GM19452 (cell line): ENCODE measurements around the gene DNAJC5.
"Not testable (repeated sequence)": the region's sequence is repeated elsewhere in the genome, so short reads cannot be mapped to it uniquely, and the experiment has no call there.

Experiments
- ATAC-seq: cut with Tn5 transposase; IDR thresholded peaks from one replicate; pipeline ENCODE4 v1.9.1; 2021; ENCODE audit not compliant: unreplicated experiment

Gene DNAJC5

GRCh38 chr20:63861365-63861934 is 33.5 kb upstream of the DNAJC5 start, which contains the start of gene ABHD16B:
Gene ABHD16B (plus strand): TSS chr20:63861498. CDS start chr20:63861541, 43 bp downstream.
- ATAC-seq, result no peak

GRCh38 chr20:63861981-63862901 is 32.7 kb upstream of the DNAJC5 start:
- no peak for ATAC-seq

- no peak for ATAC-seq
These were observed 31.7 kb upstream of the DNAJC5 start for GRCh38 chr20:63863021-63863797.

GRCh38 chr20:63863798-63864544 is 31.0 kb upstream of the DNAJC5 start:
- ATAC-seq, result peak; percentile 58

GRCh38 chr20:63864545-63864977 is 30.4 kb upstream of the DNAJC5 start:
- no peak for ATAC-seq

- peak; percentile 67 for ATAC-seq
These were observed 29.8 kb upstream of the DNAJC5 start, which contains the start of gene TPD52L2 for GRCh38 chr20:63864978-63865640. Gene TPD52L2 (plus strand): TSS chr20:63865270. CDS start chr20:63865366, 96 bp downstream.

GRCh38 chr20:63867042-63867441 is 27.9 kb upstream of the DNAJC5 start:
- ATAC-seq, result not testable (repeated sequence)

- no peak for ATAC-seq
These were observed 26.7 kb upstream of the DNAJC5 start for GRCh38 chr20:63868264-63868663.

GRCh38 chr20:63873477-63873971 is 21.4 kb upstream of the DNAJC5 start:
- no peak for ATAC-seq

- not testable (repeated sequence) for ATAC-seq
These were observed 20.7 kb upstream of the DNAJC5 start for GRCh38 chr20:63874241-63874640.

GRCh38 chr20:63876489-63877036 is 18.4 kb upstream of the DNAJC5 start:
- no peak for ATAC-seq

GRCh38 chr20:63877755-63878470 is 17.0 kb upstream of the DNAJC5 start:
- no peak for ATAC-seq

- ATAC-seq, result no peak
These were observed 15.8 kb upstream of the DNAJC5 start for GRCh38 chr20:63878899-63879663.

- ATAC-seq, result not testable (repeated sequence)
These were observed 14.0 kb upstream of the DNAJC5 start for GRCh38 chr20:63880901-63881300.

GRCh38 chr20:63881451-63882226 is 13.3 kb upstream of the DNAJC5 start:
- ATAC-seq, result no peak

- ATAC-seq, result no peak
These were observed 12.4 kb upstream of the DNAJC5 start for GRCh38 chr20:63882257-63883200.
